AG10803 (cell line): ENCODE data around the gene C1QL3.

ENCODE experiments used
- DNase-seq: peaks from one replicate; pipeline ENCODE4 v3.0.0; 2010; ENCODE audit warnings: low read depth
- H3K4me3 ChIP-seq: 2 replicates; pipeline ENCODE4 v1.5.1; 2011; ENCODE audit warnings: mild to moderate bottlenecking, low read length, control low read depth
- CTCF ChIP-seq: conservative IDR thresholded peaks from 2 replicates; pipeline ENCODE4 v1.5.1; 2011; ENCODE audit warnings: mild to moderate bottlenecking, low read length, control low read depth, inconsistent platforms

The C1QL3 gene

GRCh38 chr10:16478801-16479200, 42.9 kb downstream of the C1QL3 start:
- TF ChIP-seq CTCF, result no peak
- DNase-seq, result no peak
- H3K4me3 ChIP-seq, result no peak overlapping the region

- no peak for TF ChIP-seq CTCF
These were observed 43.9 kb downstream of the C1QL3 start for GRCh38 chr10:16477757-16478156.

DNA sequence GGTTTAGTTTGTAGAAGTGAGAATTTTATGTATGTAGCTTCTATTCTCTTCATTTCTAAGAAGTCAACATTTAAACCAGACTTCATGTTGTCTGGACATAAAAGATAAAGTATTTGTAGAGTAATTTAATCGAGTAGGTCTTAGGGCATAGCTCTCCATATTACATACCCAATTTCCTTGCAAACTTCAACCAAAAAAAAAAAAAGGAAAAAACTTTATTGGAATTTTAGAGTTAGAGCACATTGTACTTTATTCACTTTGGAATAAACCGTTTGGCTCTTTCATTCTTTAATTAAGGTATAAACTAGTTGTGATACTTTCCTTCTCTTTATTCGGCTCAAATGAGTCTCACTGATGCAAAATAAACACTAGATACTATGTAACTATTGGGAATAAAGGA, 48.9 kb downstream of the C1QL3 start:
- no peak for DNase-seq
- no peak for TF ChIP-seq CTCF
- H3K4me3 ChIP-seq, result no peak overlapping the region

More at GRCh38 chr10:16477757-16478156, 43.9 kb downstream of the C1QL3 start:
- DNase-seq, result no peak
- H3K4me3 ChIP-seq, result no peak overlapping the region

DNA sequence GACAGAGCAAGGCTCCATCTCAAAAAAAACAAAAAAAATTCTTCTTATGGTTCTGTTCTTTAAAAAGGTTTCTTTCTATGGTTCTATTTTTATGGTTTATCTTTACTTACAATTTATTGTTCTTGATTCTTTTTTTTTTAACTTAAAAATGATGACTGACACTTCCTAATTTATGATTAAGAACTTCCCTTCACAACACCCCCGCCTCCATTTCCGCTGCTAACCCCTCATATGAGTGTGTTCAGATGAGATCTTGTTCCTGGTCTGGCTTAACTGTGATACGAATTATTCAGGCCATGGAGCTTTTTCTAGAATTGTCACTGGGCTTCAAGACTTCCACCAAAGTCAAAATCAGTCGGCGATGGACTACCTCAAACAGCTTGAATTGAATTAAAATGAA, 50.9 kb downstream of the C1QL3 start:
- TF ChIP-seq CTCF, result no peak
- no peak overlapping the region for H3K4me3 ChIP-seq
- no peak for DNase-seq

- no peak for DNase-seq
- H3K4me3 ChIP-seq, result no peak overlapping the region
- no peak for TF ChIP-seq CTCF
These were observed 55.7 kb downstream of the C1QL3 start for GRCh38 chr10:16466001-16466400.
